NCI-H345 (cell line): Measurements from ENCODE around the gene IGSF9B.

Experiments
- DNase-seq: peaks from one replicate; lab custom pipeline; 2025; lab: John Stamatoyannopoulos, UW

The IGSF9B gene

GRCh38 chr11:133898770-133899115 is 58.0 kb downstream of the IGSF9B start:
- no peak for DNase-seq

- no peak for DNase-seq
Observed at GRCh38 chr11:133898031-133898769, 58.6 kb downstream of the IGSF9B start.

- no peak for DNase-seq
Observed at GRCh38 chr11:133897331-133897650, 59.5 kb downstream of the IGSF9B start.

GRCh38 chr11:133896642-133897330 is 60.0 kb downstream of the IGSF9B start:
- DNase-seq, result no peak

DNA sequence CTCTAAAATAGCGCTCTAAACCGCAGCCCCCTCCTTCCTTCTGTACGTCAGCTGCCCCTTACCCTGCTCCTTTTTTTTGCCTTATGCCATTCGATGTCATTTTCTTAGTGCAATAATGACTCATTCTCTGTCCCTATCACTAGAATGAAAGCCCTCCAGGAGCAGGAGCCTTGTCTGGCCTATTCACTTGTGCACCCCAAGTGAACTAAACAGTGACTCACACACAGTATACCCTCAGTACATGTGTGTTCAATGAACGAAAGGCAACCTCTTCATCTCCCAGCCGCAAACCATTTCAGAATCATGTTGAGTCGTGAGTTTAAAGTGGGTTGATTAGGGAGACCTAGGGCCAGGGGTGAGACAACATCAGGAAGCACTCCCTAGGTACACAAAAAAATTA is 60.7 kb downstream of the IGSF9B start:
- DNase-seq, result no peak

DNA sequence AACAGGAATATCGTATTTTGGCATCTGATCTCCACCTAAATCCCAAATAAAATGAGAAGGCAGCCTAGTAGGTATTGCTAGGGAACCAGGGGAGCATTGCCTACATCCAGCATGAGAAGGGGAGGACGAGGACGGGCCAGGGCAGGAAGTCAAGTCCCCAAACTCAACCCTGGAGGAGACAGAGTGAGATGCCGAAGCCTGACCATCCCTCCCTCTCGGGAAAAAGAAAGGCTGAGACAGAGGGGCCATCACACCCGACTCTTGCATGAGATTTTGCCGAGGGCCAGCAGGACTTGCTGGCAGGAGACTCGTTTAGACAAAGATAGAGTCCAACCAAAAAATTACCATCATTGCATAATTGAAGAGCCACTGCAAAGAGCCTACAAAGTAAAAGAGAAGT is 61.2 kb downstream of the IGSF9B start:
- DNase-seq, result no peak

DNA sequence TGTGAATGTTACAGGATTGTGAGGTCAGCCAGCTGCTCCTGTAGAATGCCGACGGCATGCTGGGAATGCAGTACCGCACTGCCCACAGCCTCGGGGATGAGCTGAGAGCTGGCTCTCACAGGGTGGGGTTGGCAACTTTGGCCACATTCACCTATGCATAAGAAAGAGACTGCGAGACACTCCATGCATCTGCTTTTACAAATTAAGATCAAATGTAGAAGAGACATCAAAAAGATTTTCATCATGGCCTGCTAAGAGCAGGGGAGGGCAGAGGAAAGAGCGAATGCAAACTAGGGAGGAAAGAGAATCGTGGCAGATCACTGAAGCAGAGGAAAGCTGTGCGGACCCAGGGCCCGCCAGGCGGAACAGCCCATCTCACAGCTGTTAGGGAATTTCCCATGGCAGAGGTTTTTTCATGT is 61.7 kb downstream of the IGSF9B start:
- no peak for DNase-seq

GRCh38 chr11:133893381-133893780 is 63.4 kb downstream of the IGSF9B start:
- no peak for DNase-seq

- no peak for DNase-seq
Observed at GRCh38 chr11:133892584-133893380, 64.0 kb downstream of the IGSF9B start.

DNA sequence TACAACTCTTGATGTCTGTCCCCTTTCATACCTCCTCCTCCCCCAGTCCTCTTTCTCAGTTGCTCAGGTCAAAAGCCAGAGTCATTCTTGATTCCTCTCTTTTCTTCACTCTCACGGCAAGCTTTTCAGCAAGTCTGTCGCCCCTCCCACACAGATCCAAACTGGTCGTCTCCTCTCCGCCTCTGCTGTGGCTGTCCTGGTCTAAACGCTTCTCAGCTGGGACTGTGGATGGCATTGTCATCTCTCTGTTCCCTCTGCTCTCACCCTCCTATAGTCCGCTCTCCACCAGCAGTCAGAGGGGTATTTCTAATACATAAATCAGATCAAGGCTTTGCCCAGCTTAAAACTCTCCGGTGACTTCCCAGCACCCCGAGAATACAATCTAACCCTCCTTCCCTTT is 64.6 kb downstream of the IGSF9B start:
- no peak for DNase-seq

DNA sequence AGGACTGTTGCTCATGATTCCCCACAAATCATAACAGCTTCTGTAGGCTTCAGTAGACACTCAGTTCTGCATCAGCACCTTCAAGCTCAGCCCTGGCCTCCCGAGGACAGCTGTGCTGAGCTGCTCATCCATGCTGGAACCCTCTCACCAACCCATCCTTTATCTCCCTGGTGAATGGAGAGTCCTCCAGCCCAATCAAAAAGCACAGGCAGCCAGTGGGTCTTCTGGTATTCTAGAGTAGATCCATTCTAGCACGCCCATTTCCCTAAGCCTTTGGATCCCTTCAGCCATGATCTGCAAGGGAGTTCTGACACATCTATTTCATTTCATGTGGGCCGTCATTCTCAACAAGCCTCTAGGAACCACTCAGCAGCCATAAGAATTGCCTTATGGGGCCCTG is 66.9 kb downstream of the IGSF9B start:
- no peak for DNase-seq

- DNase-seq, result no peak
Observed at GRCh38 chr11:133889188-133889587, 67.6 kb downstream of the IGSF9B start.

- DNase-seq, result no peak
Observed at GRCh38 chr11:133887692-133888332, 69.0 kb downstream of the IGSF9B start.

DNA sequence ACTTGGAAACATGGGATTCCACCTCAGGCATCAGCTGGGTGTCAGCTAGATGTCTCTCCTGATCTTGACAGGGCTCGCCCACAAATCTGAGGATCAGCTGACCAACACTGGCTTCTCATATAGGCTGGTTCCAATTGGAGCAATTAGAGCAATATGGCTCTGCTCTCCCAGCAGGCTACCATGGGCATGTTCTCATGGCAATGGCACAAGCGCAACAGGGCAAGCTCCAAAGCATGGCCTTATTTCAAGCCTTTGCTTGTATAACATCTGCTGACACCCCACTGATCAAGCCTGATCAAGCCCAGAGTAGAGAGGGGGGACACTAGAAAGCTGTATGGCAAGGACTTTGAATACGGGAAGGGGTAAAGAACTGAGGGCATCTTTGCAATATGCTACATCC is 70.7 kb downstream of the IGSF9B start:
- DNase-seq, result no peak

- no peak for DNase-seq
Observed at GRCh38 chr11:133872160-133872559, 84.6 kb downstream of the IGSF9B start.

DNA sequence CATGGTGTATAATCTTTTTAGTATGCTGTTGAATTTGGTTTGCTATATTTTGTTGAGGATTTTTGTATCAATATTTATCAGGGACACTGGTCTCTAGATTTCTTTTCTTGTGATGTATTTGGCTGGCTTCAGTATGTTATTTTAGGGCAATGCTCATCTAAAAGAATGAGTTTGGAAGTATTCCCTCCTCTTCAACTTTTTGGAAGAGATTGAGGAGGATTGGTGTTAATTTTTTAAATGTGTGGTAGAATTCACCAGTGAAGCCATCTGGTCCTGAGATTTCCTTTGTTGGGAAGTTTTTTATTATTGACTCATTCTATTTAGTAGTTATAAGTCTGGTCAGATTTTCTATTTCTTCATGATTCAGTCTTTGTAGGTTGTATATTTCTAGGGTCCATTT is 89.3 kb downstream of the IGSF9B start:
- DNase-seq, result no peak

GRCh38 chr11:133865466-133865865 is 91.3 kb downstream of the IGSF9B start:
- DNase-seq, result no peak

DNA sequence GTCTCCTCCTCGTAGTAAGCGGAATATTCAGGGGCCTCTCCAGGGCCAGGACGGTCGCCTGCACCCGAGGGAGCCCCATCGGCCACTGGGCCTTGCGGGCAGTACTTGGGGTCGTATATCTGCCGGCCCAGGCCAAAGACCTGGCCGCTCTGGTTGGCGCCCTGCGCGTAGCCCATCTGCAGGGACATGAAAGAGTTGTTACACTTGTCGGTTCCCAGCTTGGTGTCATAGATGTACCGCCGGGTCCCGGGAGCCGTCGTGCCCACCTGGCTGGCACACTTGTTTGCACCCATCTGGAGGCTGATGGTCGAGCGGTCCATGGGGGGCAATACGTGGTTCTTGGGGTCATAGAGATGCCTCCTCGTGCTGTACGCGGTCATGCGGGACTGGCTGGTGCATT is 92.0 kb downstream of the IGSF9B start:
- DNase-seq, result no peak

- DNase-seq, result no peak
Observed at GRCh38 chr11:133860151-133860550, 96.6 kb downstream of the IGSF9B start.
